K562 (cell line): ENCODE measurements around the gene FOXL3. TPM values are rescaled to one million over a fixed set of nuclear protein-coding genes. Genes with fewer than 3 reads are reported as not detected.

Source experiments
- ATAC-seq: fragments of 200-7000 bp; cut with Tn5 transposase; 3 replicates; pipeline ENCODE4 v1.9.1; 2020; ENCODE audit warnings: moderate library complexity
- BruUV-seq: library from RNA; stranded (reverse); fragments of 400-500 nt; replicated peaks from 2 replicates; lab custom pipeline; 2021; lab: Mats Ljungman, UMichigan
- CTCF ChIA-PET: fragments of 300-600 bp; formaldehyde crosslinking; extraction: SDS; loops from one replicate; lab custom pipeline; 2021; ENCODE audit warnings: low intra/inter-chr PET ratio; lab: Yijun Ruan, JAX
- POLR2A ChIA-PET: fragments of 300-600, 350-650 bp; sonication (Branson Sonifier 250); formaldehyde crosslinking; extraction: SDS; loops from one replicate; lab custom pipeline; 2021; ENCODE audit warnings: antibody characterized with exemption, inconsistent platforms; lab: Yijun Ruan, JAX
- DNase-seq, 4 experiments: peaks; one replicate each; pipeline versions ENCODE4 v3.0.0 to v3.0.0-alpha.2; 2011 to 2018; ENCODE audit warnings: low spot score in 3 of 4, mixed read lengths in 3 of 4; ENCODE audit errors: extremely low read depth in 1 of 4
- FAIRE-seq: peaks from 2 replicates; lab custom pipeline; 2011; peaks lifted over from hg19 to GRCh38; lab: Jason Lieb, UNC
- H2AFZ ChIP-seq: 2 replicates; pipeline ENCODE4 v1.6.0; 2011; ENCODE audit warnings: low read depth, low read length, control low read depth, inconsistent platforms
- H3K27ac ChIP-seq: fragments of 200-600 bp; 3 replicates; pipeline ENCODE4 v1.8.0; 2011; ENCODE audit warnings: low read depth, mild to moderate bottlenecking, control low read depth, inconsistent platforms, low read length, moderate library complexity, mixed read lengths; ENCODE audit errors: extremely low read depth
- H3K27me3 ChIP-seq, 2 experiments: fragments of 300-600 bp in 1 of 2; 2 replicates in 1 of 2; 3 replicates in 1 of 2; pipeline versions ENCODE4 v1.6.0 to v1.8.0; 2011; ENCODE audit warnings: inconsistent platforms in 2 of 2, low read length in 2 of 2, mild to moderate bottlenecking in 1 of 2, mixed read lengths in 1 of 2, moderate library complexity in 1 of 2; ENCODE audit not compliant: control insufficient read depth in 2 of 2, insufficient read depth in 2 of 2
- H3K36me3 ChIP-seq: fragments of 300-600 bp; 3 replicates; pipeline ENCODE4 v1.8.0; 2011; ENCODE audit warnings: mild to moderate bottlenecking, low read length, inconsistent platforms; ENCODE audit not compliant: control insufficient read depth, insufficient read depth
- H3K4me1 ChIP-seq, 2 experiments: fragments of 200-600 bp in 1 of 2; replicated peaks in 1 of 2; 2 replicates in 1 of 2; 3 replicates in 1 of 2; pipeline versions ENCODE4 v1.5.1 to v1.8.0; 2011; ENCODE audit warnings: inconsistent platforms in 2 of 2, low read length in 2 of 2, mild to moderate bottlenecking in 1 of 2, mixed read lengths in 1 of 2, moderate library complexity in 1 of 2; ENCODE audit not compliant: control insufficient read depth in 2 of 2, insufficient read depth in 2 of 2
- H3K4me2 ChIP-seq: 2 replicates; pipeline ENCODE4 v1.6.1; 2011; ENCODE audit warnings: low read length, control low read depth, inconsistent platforms, mixed read lengths; ENCODE audit not compliant: insufficient read depth
- H3K4me3 ChIP-seq: fragments of 200-600 bp; sonication (generic), shearing (Covaris generic); 2 replicates; pipeline ENCODE4 v1.5.1; 2016; ENCODE audit warnings: control low read depth, inconsistent platforms
- H3K79me2 ChIP-seq: fragments of 200-600 bp; 3 replicates; pipeline ENCODE4 v1.8.0; 2011; ENCODE audit warnings: low read length, inconsistent platforms; ENCODE audit not compliant: control insufficient read depth, insufficient read depth
- H3K9ac ChIP-seq, 2 experiments: 2 replicates each; pipeline versions ENCODE4 v1.6.0 to v1.6.1; 2011; ENCODE audit warnings: low read depth in 2 of 2, low read length in 2 of 2, control low read depth in 1 of 2, inconsistent platforms in 1 of 2, mild to moderate bottlenecking in 1 of 2, mixed read lengths in 1 of 2; ENCODE audit not compliant: insufficient read depth in 1 of 2
- H3K9me1 ChIP-seq: one replicate; pipeline ENCODE4 v1.6.0; 2011; ENCODE audit warnings: inconsistent platforms, mild to moderate bottlenecking, low read length, moderate library complexity; ENCODE audit not compliant: control insufficient read depth, insufficient read depth
- H3K9me3 ChIP-seq: replicated peaks from 2 replicates; pipeline ENCODE4 v1.5.1; 2011; ENCODE audit warnings: low read depth, low read length, inconsistent platforms; ENCODE audit not compliant: control insufficient read depth, insufficient read depth
- H4K20me1 ChIP-seq: replicated peaks from 2 replicates; pipeline ENCODE4 v1.6.1; 2011; ENCODE audit warnings: low read length, inconsistent platforms, mixed read lengths; ENCODE audit not compliant: control insufficient read depth, insufficient read depth
- USF1 ChIP-seq: sonication (generic); formaldehyde crosslinking; IDR thresholded peaks from 2 replicates; pipeline ENCODE4 v1.9.0; 2022; ENCODE audit warnings: mild to moderate bottlenecking, missing genetic modification reagents
- ZNF609 ChIP-seq: sonication (generic); formaldehyde crosslinking; IDR thresholded peaks from 2 replicates; pipeline ENCODE4 v1.8.1; 2023; ENCODE audit warnings: missing genetic modification reagents, mild to moderate bottlenecking, borderline replicate concordance
- WGBS: fragments of 100-300 bp; shearing (Covaris generic); methylation state at CpG from one replicate; pipeline ENCODE4 v1.1.6; 2016; ENCODE audit warnings: low coverage, mixed read lengths; ENCODE audit not compliant: insufficient coverage; ENCODE audit errors: missing lambda C conversion rate; 5-methylcytosine and 5-hydroxymethylcytosine counted together
- in situ Hi-C: fragments of 300-500 bp; cut with MboI; formaldehyde crosslinking; loops from 4 replicates; pipeline ENCODE4 v1.15.0; 2018; ENCODE audit warnings: inconsistent platforms, mixed read lengths
- intact Hi-C: fragments of 100-400 bp; cut with micrococcal nuclease; formaldehyde crosslinking; loops from 2 replicates; pipeline ENCODE4 v1.14.2; 2022
- polyA plus RNA-seq, 8 experiments: library from polyadenylated mRNA; depleted of rRNA in 4 of 8; stranded (reverse) in 5 of 8; unstranded in 3 of 8; fragments of >200 nt; fragmentation: Nextera tagmentation in 2 of 8; fragmentation: Illumina TruSeq in 1 of 8; extraction: Ambion mirVana in 2 of 8; extraction: Trizol in 1 of 8; gene quantifications; 2 replicates each; pipeline versions ENCODE4 v1.2.1 to v1.2.3, GENCODE V29; 2011 to 2014; ENCODE audit warnings: inconsistent platforms in 1 of 8, missing spikeins in 1 of 8
- total RNA-seq, 7 experiments: library from RNA; depleted of rRNA in 6 of 7; stranded (reverse); fragments of >200 nt in 6 of 7; fragmentation: Illumina TruSeq in 2 of 7; extraction: Trizol in 2 of 7; gene quantifications; 2 replicates each; pipeline versions ENCODE4 v1.2.1 to v1.2.3, GENCODE V29; 2011 to 2021; ENCODE audit warnings: low replicate concordance in 1 of 7
- TF ChIP-seq, protein P1 (sequence below): IDR thresholded peaks from 2 replicates; pipeline ENCODE4 v1.6.1; 2014; ENCODE audit warnings: antibody characterized with exemption

The FOXL3 gene
- total and polyA plus RNA-seq, 9 of the 15 experiments (the other 6 are each of a cell fraction or from before 2014, with no cell fraction given) = not detected

- Histone ChIP-seq H3K27me3 (peaks cover 0 to 40% of the 10 kb centered on the region in 2 experiments; a peak in 2 of 5 replicates), H3K9me3 (peaks cover 12% of the 10 kb centered on the region), H3K9me1 (no peaks in the 10 kb centered on the region), H4K20me1 (no peaks in the 10 kb centered on the region), H3K9ac (no peak overlapping the region), H3K79me2 (no peaks in the 10 kb centered on the region), H3K4me2 (no peak overlapping the region), H3K4me3 (no peak overlapping the region), H2AFZ (no peak overlapping the region), H3K4me1 (peaks cover 0 to 25% of the 10 kb centered on the region in 2 experiments; a peak in 2 of 5 replicates), H3K36me3 (no peaks in the 10 kb centered on the region), H3K27ac (no peak overlapping the region)
- no peak for ATAC-seq
- CTCF ChIA-PET = interaction anchor here (0.6 to 1.0 kb wide), 2 partner anchors 9 to 21 kb away, joined by 3 read pairs; no protein-coding TSS in a partner anchor
- TF ChIP-seq, protein P1, sequence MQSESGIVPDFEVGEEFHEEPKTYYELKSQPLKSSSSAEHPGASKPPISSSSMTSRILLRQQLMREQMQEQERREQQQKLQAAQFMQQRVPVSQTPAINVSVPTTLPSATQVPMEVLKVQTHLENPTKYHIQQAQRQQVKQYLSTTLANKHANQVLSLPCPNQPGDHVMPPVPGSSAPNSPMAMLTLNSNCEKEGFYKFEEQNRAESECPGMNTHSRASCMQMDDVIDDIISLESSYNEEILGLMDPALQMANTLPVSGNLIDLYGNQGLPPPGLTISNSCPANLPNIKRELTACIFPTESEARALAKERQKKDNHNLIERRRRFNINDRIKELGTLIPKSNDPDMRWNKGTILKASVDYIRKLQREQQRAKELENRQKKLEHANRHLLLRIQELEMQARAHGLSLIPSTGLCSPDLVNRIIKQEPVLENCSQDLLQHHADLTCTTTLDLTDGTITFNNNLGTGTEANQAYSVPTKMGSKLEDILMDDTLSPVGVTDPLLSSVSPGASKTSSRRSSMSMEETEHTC = no peak
- TF ChIP-seq ZNF609 (CRISPR knock-in tag) = no peak
- TF ChIP-seq USF1 (CRISPR knock-in tag) = 0 out of 2 replicates have a peak, but pooled peaks have one; percentile 10
- no TSS peak for BruUV-seq
- intact Hi-C loops = no loop called here
- no peak for FAIRE-seq
- POLR2A ChIA-PET = no interaction called here
- in situ Hi-C loops = no loop called here
- 35% methylated on average over 5 of the region's 9 CpGs for WGBS
- DNase-seq = no peak
Measured at GRCh38 chr7:262251-262572, 27.8 kb upstream of the FOXL3 start.
